Measurements from ENCODE around the gene F2RL3.
"Not testable (repeated sequence)": the region's sequence is repeated elsewhere in the genome, so short reads cannot be mapped to it uniquely, and the experiment has no call there.

F2RL3 gene

GRCh38 chr19:16922592-16922934 is 33.8 kb downstream of the F2RL3 start:
- DNase-seq (ENCODE audit: low spot score) = no peak

GRCh38 chr19:16922949-16923348 is 34.1 kb downstream of the F2RL3 start:
- no peak for DNase-seq (ENCODE audit: low spot score)

DNA sequence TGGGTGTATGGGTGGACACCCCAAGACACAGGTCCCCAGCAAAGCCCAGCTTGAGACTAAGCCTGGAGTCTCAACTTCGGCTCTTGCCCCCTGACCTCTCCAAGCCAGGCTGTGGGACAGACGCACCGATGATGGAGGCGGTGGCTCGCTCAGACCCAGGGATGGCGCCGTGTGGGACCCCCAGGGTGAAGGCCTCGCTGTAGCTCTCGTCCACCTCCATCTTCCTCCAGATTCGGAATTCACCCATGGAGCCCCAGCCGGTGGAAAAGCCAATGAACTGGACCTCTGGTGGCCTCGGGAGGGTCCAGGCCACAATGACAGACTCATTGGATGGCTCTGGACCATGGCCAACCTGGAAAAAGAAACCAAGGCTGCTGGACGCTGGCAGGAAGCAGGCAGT is 39.1 kb downstream of the F2RL3 start:
- no peak for DNase-seq (ENCODE audit: low spot score)

DNA sequence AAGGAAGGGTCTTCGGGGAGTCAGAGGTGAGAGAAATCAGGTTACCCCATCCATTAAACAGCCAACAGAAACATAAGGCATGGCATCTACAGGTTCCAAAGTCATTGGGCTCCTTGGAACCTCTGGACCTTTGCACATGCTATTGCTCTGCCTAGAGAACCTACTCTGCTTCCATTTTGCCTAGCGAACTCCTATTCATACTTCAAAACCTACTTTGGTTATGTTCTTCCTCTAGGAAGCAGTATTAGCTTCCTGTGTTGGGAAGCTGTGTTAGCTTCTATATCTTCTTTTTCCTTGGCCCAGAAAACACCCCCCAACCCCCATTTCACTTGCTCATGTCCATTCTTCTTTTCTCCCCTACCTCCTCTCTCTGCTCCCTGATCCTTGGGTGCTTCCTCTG is 39.6 kb downstream of the F2RL3 start:
- no peak for DNase-seq (ENCODE audit: low spot score)

DNA sequence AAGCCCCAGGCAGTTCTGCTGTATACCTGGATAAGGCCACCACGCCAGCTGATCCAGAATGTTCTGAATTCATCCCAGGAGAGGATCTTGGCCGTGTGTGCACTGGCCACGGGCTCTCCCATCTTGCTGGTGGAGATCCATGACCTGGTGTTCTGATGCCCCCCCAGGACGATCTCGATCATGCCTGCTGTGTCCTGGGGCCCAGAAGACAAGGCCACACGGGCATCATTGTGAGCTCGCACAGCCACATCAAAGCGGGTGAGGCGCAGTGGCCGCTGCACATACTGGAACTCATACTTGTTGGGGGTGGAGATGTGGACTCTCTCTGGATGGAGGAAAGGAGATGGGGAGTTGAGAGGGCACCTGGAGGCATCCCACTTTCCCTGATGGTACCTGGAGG is 40.1 kb downstream of the F2RL3 start:
- DNase-seq (ENCODE audit: low spot score) = no peak

DNA sequence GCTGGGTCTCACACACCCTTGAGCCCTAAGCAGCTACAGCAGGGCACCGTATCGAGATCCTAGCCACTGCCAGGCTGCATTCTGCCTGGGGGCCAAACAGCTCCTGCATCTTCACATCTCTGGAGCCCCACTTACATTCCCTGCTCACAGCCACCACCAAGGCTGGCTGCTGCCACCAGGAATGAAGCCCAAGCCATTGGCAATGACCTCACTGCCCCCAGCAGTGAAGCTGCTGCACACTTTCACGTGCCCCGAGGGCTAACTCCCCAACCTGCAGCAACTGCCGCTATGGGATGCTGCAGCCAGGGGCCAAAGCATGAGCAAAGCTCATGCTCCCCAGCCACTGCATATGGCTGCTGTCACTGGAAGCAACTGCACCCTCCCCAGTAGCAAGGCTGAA is 42.0 kb downstream of the F2RL3 start:
- DNase-seq (ENCODE audit: low spot score) = no peak

DNA sequence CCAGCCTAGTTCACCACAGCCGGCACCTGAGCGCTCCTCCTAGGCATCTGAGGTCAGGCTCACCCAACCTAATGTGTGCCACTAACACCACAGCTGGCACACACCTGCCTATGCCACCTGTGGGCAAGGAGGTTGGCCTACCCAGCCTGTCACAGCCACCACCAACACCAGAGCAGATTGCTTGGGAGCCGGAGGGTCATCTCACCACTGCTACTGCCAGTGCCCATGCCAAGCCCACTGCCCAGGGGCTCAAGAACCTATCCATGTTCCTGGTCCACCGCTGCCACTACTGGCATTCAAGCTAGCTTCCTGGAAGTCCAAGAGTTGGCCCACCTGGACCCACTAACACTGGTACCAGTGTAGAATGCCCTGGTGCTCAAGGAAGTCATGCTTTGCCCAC is 42.5 kb downstream of the F2RL3 start:
- DNase-seq (ENCODE audit: low spot score) = no peak

GRCh38 chr19:16934489-16934888 is 45.7 kb downstream of the F2RL3 start:
- no peak for DNase-seq (ENCODE audit: low spot score)

DNA sequence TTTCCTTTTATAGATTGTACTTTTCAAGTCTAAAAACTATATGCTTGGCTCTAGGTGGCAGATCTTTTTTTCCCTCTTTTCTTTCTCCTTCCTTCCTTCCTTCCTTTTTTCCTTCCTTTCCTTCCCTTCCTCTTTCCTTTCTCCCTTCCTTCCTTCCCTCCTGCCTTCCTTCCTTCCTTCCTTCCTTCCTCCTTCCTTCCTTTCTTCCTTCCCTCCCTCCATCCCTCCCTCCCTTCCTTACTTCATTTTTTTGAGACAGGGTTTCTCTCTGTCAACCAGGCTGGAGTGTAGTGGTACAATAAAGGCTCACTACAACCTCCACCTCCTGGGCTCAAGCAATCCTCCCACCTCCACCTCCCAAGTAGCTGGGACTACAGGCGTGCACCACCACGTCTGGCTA is 48.1 kb downstream of the F2RL3 start:
- no peak for DNase-seq (ENCODE audit: low spot score)

DNA sequence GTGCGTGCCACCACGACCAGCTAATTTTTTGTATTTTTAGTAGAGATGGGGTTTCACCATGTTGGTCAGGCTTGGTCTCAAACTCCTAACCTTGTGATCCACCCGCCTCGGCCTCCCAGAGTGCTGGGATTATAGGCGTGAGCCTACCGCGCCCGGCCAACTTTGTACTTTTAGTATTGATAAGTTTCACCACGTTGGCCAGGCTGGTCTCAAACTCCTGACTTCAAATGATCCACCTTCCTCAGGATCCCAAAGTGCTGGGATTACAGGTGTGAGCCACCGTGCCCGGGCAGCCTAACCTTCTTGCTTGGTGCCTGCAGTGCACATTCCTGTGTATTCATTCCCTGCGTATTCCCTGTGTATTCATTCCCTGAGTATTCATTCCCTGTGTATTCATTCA is 49.0 kb downstream of the F2RL3 start:
- DNase-seq (ENCODE audit: low spot score) = not testable (repeated sequence)

DNA sequence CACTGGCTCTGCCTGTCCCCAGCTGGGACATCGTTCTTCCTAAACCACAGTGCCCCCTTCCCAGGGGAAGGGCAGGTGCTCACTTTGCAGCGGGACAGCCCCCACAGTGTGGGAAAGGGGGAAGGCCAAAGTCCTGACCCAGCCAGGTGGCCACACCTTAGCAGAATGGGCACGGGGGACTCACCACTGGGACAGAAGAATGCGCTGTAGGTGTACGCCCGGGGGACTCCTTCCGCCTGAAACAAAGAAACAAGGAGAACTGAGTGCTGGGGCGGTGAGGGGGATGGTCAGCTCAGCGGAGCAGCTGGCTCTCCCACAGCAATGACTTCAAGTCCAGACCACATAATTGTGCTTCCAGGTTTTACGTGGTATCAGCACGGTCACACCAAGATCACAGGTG is 49.4 kb downstream of the F2RL3 start:
- no peak for DNase-seq (ENCODE audit: low spot score)

DNA sequence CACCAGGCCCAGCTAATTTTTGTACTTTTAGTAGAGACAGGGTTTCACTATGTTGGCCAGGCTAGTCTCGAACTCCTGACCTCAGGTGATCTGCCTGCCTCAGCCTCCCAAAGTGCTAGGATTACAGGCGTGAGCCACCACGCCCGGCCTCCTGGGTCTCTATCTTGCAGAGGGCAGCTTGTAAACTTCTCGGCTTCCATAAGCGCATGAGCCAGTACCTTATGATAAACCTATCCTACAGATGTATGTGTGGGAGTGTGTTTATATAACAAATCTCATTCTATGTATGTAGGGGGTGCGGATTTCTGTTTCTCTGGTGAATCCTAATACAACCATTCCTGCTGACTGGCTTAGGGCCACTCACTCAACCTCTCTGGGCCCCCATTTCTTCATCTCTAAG is 51.3 kb downstream of the F2RL3 start:
- DNase-seq (ENCODE audit: low spot score) = not testable (repeated sequence)

- DNase-seq (ENCODE audit: low spot score) = no peak
Measured at GRCh38 chr19:16940626-16941025, 51.8 kb downstream of the F2RL3 start.

Measured in HuH-7.5 (cell line).